Peyer's patch (tissue), 4 donors: ENCODE results near the gene SMAD3.

Experiments
- POLR2A ChIP-seq, 2 donors: fragments of 450-650 bp; IDR thresholded peaks; one replicate each; pipeline ENCODE4 v1.5.1; 2017; ENCODE audit warnings: antibody characterized with exemption in 2 of 2, mild to moderate bottlenecking in 2 of 2, moderate library complexity in 2 of 2
- TF ChIP-seq, protein P1 (sequence below), 6 experiments: fragments of 450-650 bp in 4 of 6; fragments of 200-600 bp in 2 of 6; sonication (generic) in 1 of 6; IDR thresholded peaks; one replicate each; pipeline ENCODE4 v1.5.1; 2017 to 2019; ENCODE audit warnings: antibody characterized with exemption in 6 of 6, mild to moderate bottlenecking in 3 of 6, moderate library complexity in 1 of 6

DNA sequence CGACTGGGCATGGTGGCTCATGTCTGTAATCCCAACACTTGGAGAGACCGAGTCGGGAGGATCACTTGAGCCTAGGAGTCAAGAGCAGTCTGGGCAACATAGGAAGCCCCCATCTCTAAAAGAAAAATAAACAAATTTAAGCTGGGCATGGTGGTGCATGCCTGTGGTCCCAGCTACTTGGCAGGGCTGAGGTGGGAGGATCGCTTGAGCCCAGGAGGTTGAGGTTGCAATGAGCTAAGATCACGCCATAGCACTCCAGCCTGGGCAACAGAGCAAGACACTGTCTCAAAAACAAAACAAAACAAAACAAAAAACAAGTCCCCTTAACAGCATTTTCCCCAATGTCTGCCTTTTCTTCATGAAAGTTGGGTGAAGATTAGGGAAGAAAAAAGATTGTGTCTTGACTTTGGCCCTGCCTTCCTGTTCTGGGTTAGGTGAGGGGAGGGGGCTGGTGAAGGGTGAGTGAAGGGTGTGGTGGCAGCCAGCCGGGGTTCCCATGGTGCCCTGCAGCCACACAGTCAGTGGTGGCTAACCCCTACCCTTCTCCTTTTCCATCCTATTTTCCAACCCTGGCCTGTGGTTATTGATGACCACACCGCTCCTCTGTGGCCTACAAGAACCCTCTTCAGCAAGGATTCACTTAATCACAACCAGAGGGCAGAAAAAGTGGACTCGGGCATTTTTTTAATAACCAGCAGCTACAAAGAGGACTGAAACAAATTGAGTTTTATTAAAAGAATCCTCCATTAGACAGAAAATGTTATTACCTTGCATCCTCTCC is 28.4 kb upstream of the SMAD3 start:
- TF ChIP-seq POLR2A (IDR thresholded peaks at IDR 0.05), result no peak
- TF ChIP-seq, protein P1, sequence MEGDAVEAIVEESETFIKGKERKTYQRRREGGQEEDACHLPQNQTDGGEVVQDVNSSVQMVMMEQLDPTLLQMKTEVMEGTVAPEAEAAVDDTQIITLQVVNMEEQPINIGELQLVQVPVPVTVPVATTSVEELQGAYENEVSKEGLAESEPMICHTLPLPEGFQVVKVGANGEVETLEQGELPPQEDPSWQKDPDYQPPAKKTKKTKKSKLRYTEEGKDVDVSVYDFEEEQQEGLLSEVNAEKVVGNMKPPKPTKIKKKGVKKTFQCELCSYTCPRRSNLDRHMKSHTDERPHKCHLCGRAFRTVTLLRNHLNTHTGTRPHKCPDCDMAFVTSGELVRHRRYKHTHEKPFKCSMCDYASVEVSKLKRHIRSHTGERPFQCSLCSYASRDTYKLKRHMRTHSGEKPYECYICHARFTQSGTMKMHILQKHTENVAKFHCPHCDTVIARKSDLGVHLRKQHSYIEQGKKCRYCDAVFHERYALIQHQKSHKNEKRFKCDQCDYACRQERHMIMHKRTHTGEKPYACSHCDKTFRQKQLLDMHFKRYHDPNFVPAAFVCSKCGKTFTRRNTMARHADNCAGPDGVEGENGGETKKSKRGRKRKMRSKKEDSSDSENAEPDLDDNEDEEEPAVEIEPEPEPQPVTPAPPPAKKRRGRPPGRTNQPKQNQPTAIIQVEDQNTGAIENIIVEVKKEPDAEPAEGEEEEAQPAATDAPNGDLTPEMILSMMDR (IDR thresholded peaks at IDR 0.05), result no peak
